HCT116 (cell line): Measurements from ENCODE around the gene CTU2. TPM values are rescaled to one million over a fixed set of nuclear protein-coding genes. Genes with fewer than 3 reads are reported as not detected.

Experiments used
- ATAC-seq: fragments of 200-7000 bp; cut with Tn5 transposase; 2 replicates; pipeline ENCODE4 v1.9.1; 2020; ENCODE audit warnings: mild to moderate bottlenecking, moderate library complexity
- BruUV-seq: library from RNA; stranded (reverse); fragments of 400-500 nt; replicated peaks from 2 replicates; lab custom pipeline; 2021; lab: Mats Ljungman, UMichigan
- CTCF ChIA-PET: fragments of 300-600 bp; sonication (Branson Sonifier 250); formaldehyde crosslinking; loops from one replicate; lab custom pipeline; 2021; ENCODE audit warnings: antibody characterized with exemption; lab: Charles Lee
- POLR2A ChIA-PET: fragments of 300-600, 350-600 bp; sonication (Branson Sonifier 250); formaldehyde crosslinking; loops from one replicate; lab custom pipeline; 2021; ENCODE audit warnings: antibody characterized with exemption; lab: Charles Lee
- RAD21 ChIA-PET, 2 experiments: fragments of 300-600 bp; sonication (Branson Sonifier 250); formaldehyde crosslinking; loops; one replicate each; lab custom pipeline; 2023; ENCODE audit warnings: low total read pairs in 2 of 2; ENCODE audit not compliant: uncharacterized antibody in 2 of 2, unreplicated experiment in 2 of 2, low non-redundant PET in 1 of 2; lab: Charles Lee
- DNase-seq: peaks from one replicate; pipeline ENCODE4 v3.0.0-alpha.2; 2010; ENCODE audit warnings: low read depth, low spot score
- H2AFZ ChIP-seq: fragments of 200-600 bp; shearing (Covaris generic), sonication (generic); 2 replicates; pipeline ENCODE4 v1.6.1; 2017; ENCODE audit warnings: low read depth, mixed run types, mixed read lengths, antibody characterized with exemption, low read length; ENCODE audit not compliant: poor library complexity, severe bottlenecking
- H3K27ac ChIP-seq: 2 replicates; pipeline ENCODE4 v1.5.1; 2012; ENCODE audit warnings: low read depth, low read length
- H3K27me3 ChIP-seq: fragments of 200-600 bp; sonication (generic); 2 replicates; pipeline ENCODE4 v1.6.1; 2016; ENCODE audit warnings: mixed run types, low read length, mixed read lengths; ENCODE audit not compliant: insufficient read depth
- H3K36me3 ChIP-seq, 2 experiments: fragments of 200-500 bp in 1 of 2; fragments of 200-600 bp in 1 of 2; sonication (Bioruptor generic) in 1 of 2; sonication (generic) in 1 of 2; 2 replicates each; pipeline versions ENCODE4 v1.5.1 to v1.6.1; 2014 to 2016; ENCODE audit warnings: low read length in 2 of 2, inconsistent platforms in 1 of 2, mixed read lengths in 1 of 2, mixed run types in 1 of 2; ENCODE audit not compliant: insufficient read depth in 2 of 2, control insufficient read depth in 1 of 2
- H3K4me1 ChIP-seq, 2 experiments: fragments of 200-600 bp in 1 of 2; sonication (generic) in 1 of 2; 2 replicates each; pipeline versions ENCODE4 v1.5.1 to v1.6.1; 2012 to 2017; ENCODE audit warnings: low read length in 2 of 2, inconsistent platforms in 1 of 2, mild to moderate bottlenecking in 1 of 2, mixed read lengths in 1 of 2, mixed run types in 1 of 2, moderate library complexity in 1 of 2; ENCODE audit not compliant: insufficient read depth in 2 of 2, control insufficient read depth in 1 of 2
- H3K4me2 ChIP-seq: fragments of 200-600 bp; sonication (generic); 2 replicates; pipeline ENCODE4 v1.6.1; 2017; ENCODE audit warnings: mixed run types, low read length, mixed read lengths
- H3K4me3 ChIP-seq, 2 experiments: fragments of 200-600 bp in 1 of 2; sonication (generic) in 1 of 2; replicated peaks in 1 of 2; 2 replicates each; pipeline ENCODE4 v1.5.1; 2011 to 2016; ENCODE audit warnings: low read length in 2 of 2, control low read depth in 1 of 2, low read depth in 1 of 2, mild to moderate bottlenecking in 1 of 2, mixed read lengths in 1 of 2, mixed run types in 1 of 2
- H3K79me2 ChIP-seq: fragments of 200-600 bp; sonication (generic); 2 replicates; pipeline ENCODE4 v1.6.1; 2017; ENCODE audit warnings: mild to moderate bottlenecking, mixed run types, low read length, moderate library complexity, mixed read lengths; ENCODE audit not compliant: insufficient read depth
- H3K9ac ChIP-seq: fragments of 200-600 bp; sonication (generic); 2 replicates; pipeline ENCODE4 v1.6.1; 2016; ENCODE audit warnings: low read length, mixed read lengths
- H3K9me2 ChIP-seq: fragments of 200-600 bp; sonication (generic), shearing (Covaris generic); 2 replicates; pipeline ENCODE4 v1.6.1; 2017; ENCODE audit warnings: mixed run types, mild to moderate bottlenecking, moderate library complexity; ENCODE audit not compliant: insufficient read depth
- H3K9me3 ChIP-seq, 2 experiments: fragments of 200-500 bp in 1 of 2; fragments of 200-600 bp in 1 of 2; sonication (Bioruptor generic) in 1 of 2; sonication (generic) in 1 of 2; 2 replicates each; pipeline ENCODE4 v1.6.1; 2014 to 2017; ENCODE audit warnings: low read length in 2 of 2, mixed read lengths in 2 of 2, inconsistent platforms in 1 of 2, low read depth in 1 of 2, mild to moderate bottlenecking in 1 of 2, mixed run types in 1 of 2, moderate library complexity in 1 of 2; ENCODE audit not compliant: control insufficient read depth in 1 of 2, insufficient read depth in 1 of 2
- H4K20me1 ChIP-seq: fragments of 200-600 bp; sonication (generic), shearing (Covaris generic); 2 replicates; pipeline ENCODE4 v1.6.1; 2017; ENCODE audit warnings: mixed run types, mild to moderate bottlenecking, moderate library complexity; ENCODE audit not compliant: insufficient read depth
- ATF3 ChIP-seq: IDR thresholded peaks from 2 replicates; pipeline ENCODE4 v1.6.1; 2012
- CBX3 ChIP-seq: IDR thresholded peaks from 2 replicates; pipeline ENCODE4 v1.6.1; 2012; ENCODE audit warnings: low read depth
- CEBPB ChIP-seq: IDR thresholded peaks from 2 replicates; pipeline ENCODE4 v1.6.1; 2012; ENCODE audit warnings: low read depth
- CTCF ChIP-seq, 3 experiments: fragments of 200-600 bp in 1 of 3; sonication (generic) in 1 of 3; IDR thresholded peaks in 2 of 3; conservative IDR thresholded peaks in 1 of 3; 2 replicates each; pipeline ENCODE4 v1.5.1; 2012 to 2017; ENCODE audit warnings: low read depth in 2 of 3, low read length in 2 of 3, antibody characterized with exemption in 1 of 3, borderline replicate concordance in 1 of 3, control low read depth in 1 of 3, mild to moderate bottlenecking in 1 of 3, mixed read lengths in 1 of 3, mixed run types in 1 of 3, moderate library complexity in 1 of 3; ENCODE audit not compliant: insufficient read depth in 1 of 3
- ELF1 ChIP-seq: IDR thresholded peaks from 2 replicates; pipeline ENCODE4 v1.6.1; 2012; ENCODE audit warnings: low read depth, borderline replicate concordance
- EZH2 ChIP-seq: fragments of 200-600 bp; sonication (generic); IDR thresholded peaks from 2 replicates; pipeline ENCODE4 v1.6.1; 2017; ENCODE audit warnings: antibody characterized with exemption, mixed run types
- JUND ChIP-seq: IDR thresholded peaks from 2 replicates; pipeline ENCODE4 v1.6.1; 2012
- MAX ChIP-seq: IDR thresholded peaks from 2 replicates; pipeline ENCODE4 v1.6.1; 2012
- RAD21 ChIP-seq: IDR thresholded peaks from 2 replicates; pipeline ENCODE4 v1.6.1; 2012; ENCODE audit warnings: low read depth, mild to moderate bottlenecking
- REST ChIP-seq: IDR thresholded peaks from 2 replicates; pipeline ENCODE4 v1.6.1; 2012; ENCODE audit warnings: low read depth
- SIN3A ChIP-seq: IDR thresholded peaks from 2 replicates; pipeline ENCODE4 v1.6.1; 2012; ENCODE audit warnings: low read depth
- SP1 ChIP-seq: IDR thresholded peaks from 2 replicates; pipeline ENCODE4 v1.6.1; 2012; ENCODE audit warnings: low read depth
- SRF ChIP-seq: IDR thresholded peaks from 2 replicates; pipeline ENCODE4 v1.6.1; 2012; ENCODE audit warnings: low read depth
- TCF7L2 ChIP-seq: IDR thresholded peaks from 2 replicates; pipeline ENCODE4 v1.7.0; 2011; ENCODE audit warnings: borderline replicate concordance, inconsistent platforms; ENCODE audit not compliant: insufficient read depth, insufficient read length; ENCODE audit errors: extremely low read depth
- ZBTB33 ChIP-seq: IDR thresholded peaks from 2 replicates; pipeline ENCODE4 v1.6.1; 2011; ENCODE audit warnings: mild to moderate bottlenecking, low read length, moderate library complexity; ENCODE audit not compliant: insufficient replicate concordance; ENCODE audit errors: extremely low read depth
- ZFX ChIP-seq: fragments of 450-650 bp; IDR thresholded peaks from 2 replicates; pipeline ENCODE4 v1.6.1; 2017
- intact Hi-C: fragments of 100-400 bp; cut with micrococcal nuclease; formaldehyde crosslinking; loops from 2 replicates; pipeline ENCODE4 v1.10.0; 2022
- total RNA-seq: library from RNA; stranded (reverse); gene quantifications from one replicate; pipeline ENCODE4 v1.2.1, GENCODE V29; 2021; ENCODE audit not compliant: unreplicated experiment

CTU2 gene
- total RNA-seq, 1 experiment from 2014 or later: 71.3 TPM

- TF ChIP-seq ZBTB33 (no peak), RAD21 (no peak), ZFX (no peak), EZH2 (no peak), SRF (no peak), JUND (no peak), CEBPB (no peak), TCF7L2 (no peak), ATF3 (no peak), SP1 (no peak)
Observed at GRCh38 chr16:88732172-88732960, 26.1 kb downstream of the CTU2 start (continued).

- ATAC-seq (no peak), DNase-seq (no peak)
- no peaks in the 10 kb centered on the region for H3K9me3 ChIP-seq
- intact Hi-C loops: no loop called here
- peaks cover 0 to 5% of the 10 kb centered on the region in 2 experiments; a peak in 1 of 4 replicates for H3K4me1 ChIP-seq
- H3K9ac ChIP-seq: no peak overlapping the region
- RAD21 ChIA-PET: no interaction called here
- no peaks in the 10 kb centered on the region for H3K9me2 ChIP-seq
- peaks cover 21% of the 10 kb centered on the region; the same call in 1 of the 2 replicates for H3K79me2 ChIP-seq
- no peak overlapping the region for H3K4me3 ChIP-seq
- no peak overlapping the region for H2AFZ ChIP-seq
- H3K27me3 ChIP-seq: no peaks in the 10 kb centered on the region
- H3K4me2 ChIP-seq: no peak overlapping the region
- POLR2A ChIA-PET: no interaction called here
- no TSS peak for BruUV-seq
- H4K20me1 ChIP-seq: no peaks in the 10 kb centered on the region
- H3K36me3 ChIP-seq: peaks cover 26 to 58% of the 10 kb centered on the region in 2 experiments; a peak in 3 of 4 replicates
- CTCF ChIA-PET: no interaction called here
- no peak overlapping the region for H3K27ac ChIP-seq
- TF ChIP-seq SIN3A: no peak
- TF ChIP-seq JUND: no peak
- no peak for TF ChIP-seq ELF1
- no peak for TF ChIP-seq CBX3
- no peak for TF ChIP-seq REST
- no peak for TF ChIP-seq ATF3
- TF ChIP-seq SP1: no peak
- TF ChIP-seq CTCF (IDR thresholded peaks at IDR 0.05 in 2 of 3, conservative IDR thresholded peaks at IDR 0.05 in 1 of 3; ENCODE audit: borderline replicate concordance in 1 of 3, insufficient read depth in 1 of 3, low read depth in 2 of 3, low read length in 2 of 3): no peak
- no peak for TF ChIP-seq SRF
- no peak for TF ChIP-seq TCF7L2
- TF ChIP-seq MAX: no peak
- TF ChIP-seq CEBPB: no peak
- TF ChIP-seq EZH2: no peak
Observed at GRCh38 chr16:88732961-88733294, 26.6 kb downstream of the CTU2 start.
